Mucosa of rectum (tissue), 2 donors: ENCODE results near the gene ARID2.

ENCODE experiments used
- H3K27ac ChIP-seq, 2 donors: one replicate each; pipeline ENCODE4 v1.7.0; 2013; ENCODE audit warnings: inconsistent platforms in 2 of 2, low read depth in 2 of 2, low read length in 2 of 2
- H3K27me3 ChIP-seq, 2 donors: one replicate each; pipeline ENCODE4 v1.7.0; 2013; ENCODE audit warnings: low read length in 2 of 2; ENCODE audit not compliant: control insufficient read depth in 2 of 2, insufficient read depth in 2 of 2
- H3K36me3 ChIP-seq, 2 donors: one replicate each; pipeline ENCODE4 v1.7.0; 2013; ENCODE audit warnings: low read length in 2 of 2; ENCODE audit not compliant: control insufficient read depth in 2 of 2, insufficient read depth in 2 of 2
- H3K4me1 ChIP-seq, 2 donors: one replicate each; pipeline ENCODE4 v1.7.0; 2013; ENCODE audit warnings: low read length in 2 of 2, mild to moderate bottlenecking in 1 of 2; ENCODE audit not compliant: control insufficient read depth in 2 of 2, insufficient read depth in 2 of 2
- H3K4me3 ChIP-seq, 2 donors: one replicate each; pipeline ENCODE4 v1.7.0; 2013; ENCODE audit warnings: low read length in 2 of 2
- H3K9ac ChIP-seq, 2 donors: one replicate each; pipeline ENCODE4 v1.7.0; 2013; ENCODE audit warnings: low read length in 2 of 2, low read depth in 1 of 2, mild to moderate bottlenecking in 1 of 2
- H3K9me3 ChIP-seq, 2 donors: one replicate each; pipeline ENCODE4 v1.7.0; 2013; ENCODE audit warnings: low read length in 2 of 2; ENCODE audit not compliant: control insufficient read depth in 2 of 2
- donor health status: healthy.
- donor health status: Normal muscosa, but diverticular disease.

The ARID2 gene

GRCh38 chr12:45718306-45718705 lies 11.2 kb upstream of the ARID2 start:
- no peaks in the 10 kb centered on the region for H3K36me3 ChIP-seq
- no peaks in the 10 kb centered on the region for H3K9me3 ChIP-seq
- H3K9ac ChIP-seq: no peak overlapping the region
- no peaks in the 10 kb centered on the region for H3K4me1 ChIP-seq
- no peak overlapping the region for H3K4me3 ChIP-seq
- H3K27ac ChIP-seq: no peak overlapping the region
- no peaks in the 10 kb centered on the region for H3K27me3 ChIP-seq

- no peaks in the 10 kb centered on the region for H3K27me3 ChIP-seq
- no peaks in the 10 kb centered on the region for H3K9me3 ChIP-seq
- H3K4me1 ChIP-seq: peaks cover 4 to 5% of the 10 kb centered on the region in 2 donors
- H3K9ac ChIP-seq: no peak overlapping the region
- no peaks in the 10 kb centered on the region for H3K36me3 ChIP-seq
- no peak overlapping the region for H3K27ac ChIP-seq
- no peak overlapping the region for H3K4me3 ChIP-seq
Measured at GRCh38 chr12:45720069-45720468, 9.4 kb upstream of the ARID2 start.

GRCh38 chr12:45721369-45721768 lies 8.1 kb upstream of the ARID2 start:
- H3K4me1 ChIP-seq: peaks cover 6 to 13% of the 10 kb centered on the region in 2 donors
- no peaks in the 10 kb centered on the region for H3K36me3 ChIP-seq
- no peak overlapping the region for H3K9ac ChIP-seq
- H3K27me3 ChIP-seq: no peaks in the 10 kb centered on the region
- no peak overlapping the region for H3K4me3 ChIP-seq
- H3K9me3 ChIP-seq: no peaks in the 10 kb centered on the region
- no peak overlapping the region for H3K27ac ChIP-seq

GRCh38 chr12:45721954-45722353 lies 7.6 kb upstream of the ARID2 start:
- Histone ChIP-seq H3K36me3 (no peaks in the 10 kb centered on the region), H3K4me3 (no peak overlapping the region), H3K27ac (no peak overlapping the region), H3K9me3 (no peaks in the 10 kb centered on the region), H3K9ac (no peak overlapping the region), H3K27me3 (no peaks in the 10 kb centered on the region), H3K4me1 (peaks cover 6 to 13% of the 10 kb centered on the region in 2 donors)

GRCh38 chr12:45725631-45726602 lies 3.6 kb upstream of the ARID2 start:
- Histone ChIP-seq H3K27me3 (no peaks in the 10 kb centered on the region), H3K9ac (peak overlapping the region; percentile 94 to 97), H3K9me3 (no peaks in the 10 kb centered on the region), H3K36me3 (no peaks in the 10 kb centered on the region), H3K27ac (peak overlapping the region; percentile 98 to 99), H3K4me1 (peaks cover 6 to 17% of the 10 kb centered on the region in 2 donors), H3K4me3 (peak overlapping the region; percentile 94 to 95)

- peak overlapping the region; percentile 98 to 99 for H3K27ac ChIP-seq
- no peaks in the 10 kb centered on the region for H3K36me3 ChIP-seq
- no peaks in the 10 kb centered on the region for H3K9me3 ChIP-seq
- H3K27me3 ChIP-seq: no peaks in the 10 kb centered on the region
- H3K9ac ChIP-seq: peak overlapping the region; percentile 94 to 97
- H3K4me1 ChIP-seq: peaks cover 6 to 21% of the 10 kb centered on the region in 2 donors
- H3K4me3 ChIP-seq: peak overlapping the region; percentile 94 to 95
Measured at GRCh38 chr12:45726603-45727300, 2.8 kb upstream of the ARID2 start.

GRCh38 chr12:45727301-45727979 lies 2.1 kb upstream of the ARID2 start:
- Histone ChIP-seq H3K4me3 (peak overlapping the region; percentile 94 to 95), H3K27me3 (no peaks in the 10 kb centered on the region), H3K4me1 (peaks cover 6 to 27% of the 10 kb centered on the region in 2 donors), H3K27ac (peak overlapping the region; percentile 98 to 99), H3K36me3 (no peaks in the 10 kb centered on the region), H3K9ac (peak overlapping the region; percentile 94 to 97), H3K9me3 (no peaks in the 10 kb centered on the region)

GRCh38 chr12:45727980-45728629 lies 1.4 kb upstream of the ARID2 start:
- Histone ChIP-seq H3K4me3 (peak overlapping the region; percentile 94 to 95), H3K9ac (peak overlapping the region; percentile 94 to 97), H3K9me3 (no peaks in the 10 kb centered on the region), H3K4me1 (peaks cover 10 to 32% of the 10 kb centered on the region in 2 donors), H3K36me3 (no peaks in the 10 kb centered on the region), H3K27ac (peak overlapping the region; percentile 98 to 99), H3K27me3 (no peaks in the 10 kb centered on the region)

- peak overlapping the region; percentile 94 to 97 for H3K9ac ChIP-seq
- H3K36me3 ChIP-seq: no peaks in the 10 kb centered on the region
- H3K4me3 ChIP-seq: peak overlapping the region; percentile 94 to 95
- peaks cover 10 to 37% of the 10 kb centered on the region in 2 donors for H3K4me1 ChIP-seq
- peak overlapping the region; percentile 98 to 99 for H3K27ac ChIP-seq
- no peaks in the 10 kb centered on the region for H3K9me3 ChIP-seq
- no peaks in the 10 kb centered on the region for H3K27me3 ChIP-seq
Measured at GRCh38 chr12:45728630-45729232, 775 bp upstream of the ARID2 start.
